Breast epithelium (tissue), 4 donors: ENCODE measurements around the gene TIE1. TPM values are rescaled to one million over a fixed set of nuclear protein-coding genes. Genes with fewer than 3 reads are reported as not detected.

ENCODE experiments used
- DNase-seq, 2 donors: peaks; one replicate each; pipeline ENCODE4 v3.0.0-alpha.2; 2019; ENCODE audit warnings: low spot score in 2 of 2
- H3K27ac ChIP-seq, 2 donors: fragments of 200-600 bp; sonication (generic) in 1 of 2; one replicate each; pipeline ENCODE4 v1.5.1; 2016 to 2019; ENCODE audit warnings: mild to moderate bottlenecking in 1 of 2
- H3K27me3 ChIP-seq, 2 donors: fragments of 200-600 bp; sonication (generic) in 1 of 2; one replicate each; pipeline versions ENCODE4 v1.5.1 to v1.6.0; 2017 to 2019; ENCODE audit warnings: control low read depth in 1 of 2, mild to moderate bottlenecking in 1 of 2
- H3K36me3 ChIP-seq: fragments of 200-600 bp; one replicate; pipeline ENCODE4 v1.5.1; 2019
- H3K4me1 ChIP-seq, 2 donors: fragments of 200-600 bp; sonication (generic); one replicate each; pipeline ENCODE4 v1.5.1; 2016 to 2019; ENCODE audit warnings: control low read depth in 1 of 2
- H3K4me3 ChIP-seq, 3 donors: fragments of 200-600 bp; sonication (generic); 1 replicate in 2 of 3; 2 replicates in 1 of 3; pipeline ENCODE4 v1.5.1; 2016 to 2019; ENCODE audit warnings: mild to moderate bottlenecking in 3 of 3, moderate library complexity in 2 of 3
- H3K9me3 ChIP-seq, 2 donors: fragments of 200-600 bp; sonication (generic) in 1 of 2; one replicate each; pipeline ENCODE4 v1.5.1; 2016 to 2019; ENCODE audit warnings: control low read depth in 1 of 2
- POLR2A ChIP-seq: fragments of 450-650 bp; IDR thresholded peaks from one replicate; pipeline ENCODE4 v1.6.1; 2016; ENCODE audit warnings: antibody characterized with exemption, mild to moderate bottlenecking, moderate library complexity
- POLR2AphosphoS5 ChIP-seq, 3 donors: sonication (generic); formaldehyde crosslinking; IDR thresholded peaks; one replicate each; pipeline ENCODE4 v1.6.1; 2017; ENCODE audit warnings: antibody characterized with exemption in 3 of 3
- intact Hi-C: fragments of 100-400 bp; cut with DNase I; formaldehyde crosslinking; loops from one replicate; pipeline ENCODE4 v1.15.1; 2023; ENCODE audit warnings: low total_unique reads
- total RNA-seq, 3 donors: library from RNA; depleted of rRNA; stranded (reverse); fragments of >200 nt; gene quantifications; one replicate each; pipeline ENCODE4 v1.1.0, GENCODE V29; 2016
- TF ChIP-seq, protein P1 (sequence below), 3 donors: fragments of 450-650 bp; IDR thresholded peaks; one replicate each; pipeline ENCODE4 v1.5.1; 2016 to 2017; ENCODE audit warnings: antibody characterized with exemption in 3 of 3, mild to moderate bottlenecking in 3 of 3, moderate library complexity in 3 of 3

Gene TIE1
- total RNA-seq, 3 donors from 2014 or later, result 9.4 to 39.0 (median 24.2) TPM

GRCh38 chr1:43319766-43320165 lies 19.0 kb downstream of the TIE1 start:
- no peaks in the 10 kb centered on the region for H3K36me3 ChIP-seq
- intact Hi-C loops, result no loop called here
- H3K9me3 ChIP-seq, result peaks cover 0 to 4% of the 10 kb centered on the region in 2 donors
- no peak overlapping the region for H3K4me3 ChIP-seq
- TF ChIP-seq POLR2A (no peak), POLR2AphosphoS5 (IDR thresholded peaks at IDR 0.05) (no peak)
- TF ChIP-seq, protein P1, sequence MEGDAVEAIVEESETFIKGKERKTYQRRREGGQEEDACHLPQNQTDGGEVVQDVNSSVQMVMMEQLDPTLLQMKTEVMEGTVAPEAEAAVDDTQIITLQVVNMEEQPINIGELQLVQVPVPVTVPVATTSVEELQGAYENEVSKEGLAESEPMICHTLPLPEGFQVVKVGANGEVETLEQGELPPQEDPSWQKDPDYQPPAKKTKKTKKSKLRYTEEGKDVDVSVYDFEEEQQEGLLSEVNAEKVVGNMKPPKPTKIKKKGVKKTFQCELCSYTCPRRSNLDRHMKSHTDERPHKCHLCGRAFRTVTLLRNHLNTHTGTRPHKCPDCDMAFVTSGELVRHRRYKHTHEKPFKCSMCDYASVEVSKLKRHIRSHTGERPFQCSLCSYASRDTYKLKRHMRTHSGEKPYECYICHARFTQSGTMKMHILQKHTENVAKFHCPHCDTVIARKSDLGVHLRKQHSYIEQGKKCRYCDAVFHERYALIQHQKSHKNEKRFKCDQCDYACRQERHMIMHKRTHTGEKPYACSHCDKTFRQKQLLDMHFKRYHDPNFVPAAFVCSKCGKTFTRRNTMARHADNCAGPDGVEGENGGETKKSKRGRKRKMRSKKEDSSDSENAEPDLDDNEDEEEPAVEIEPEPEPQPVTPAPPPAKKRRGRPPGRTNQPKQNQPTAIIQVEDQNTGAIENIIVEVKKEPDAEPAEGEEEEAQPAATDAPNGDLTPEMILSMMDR (IDR thresholded peaks at IDR 0.05), result no peak
- no peaks in the 10 kb centered on the region for H3K4me1 ChIP-seq
- peak in 1 of 2 donors; percentile 34 for DNase-seq
- no peaks in the 10 kb centered on the region for H3K27me3 ChIP-seq
- H3K27ac ChIP-seq, result no peak overlapping the region

- TF ChIP-seq POLR2AphosphoS5 (IDR thresholded peaks at IDR 0.05) (no peak), POLR2A (no peak)
- TF ChIP-seq, protein P1 (IDR thresholded peaks at IDR 0.05), result no peak
- no peak overlapping the region for H3K4me3 ChIP-seq
- peaks cover 0 to 4% of the 10 kb centered on the region in 2 donors for H3K9me3 ChIP-seq
- H3K27me3 ChIP-seq, result no peaks in the 10 kb centered on the region
- DNase-seq, result peak in 1 of 2 donors; percentile 24
- no peaks in the 10 kb centered on the region for H3K36me3 ChIP-seq
- intact Hi-C loops, result no loop called here
- H3K27ac ChIP-seq, result no peak overlapping the region
- no peaks in the 10 kb centered on the region for H3K4me1 ChIP-seq
Observed at GRCh38 chr1:43321331-43321891, 20.6 kb downstream of the TIE1 start.

GRCh38 chr1:43322506-43322905 lies 21.7 kb downstream of the TIE1 start:
- Histone ChIP-seq H3K4me3 (no peak overlapping the region), H3K36me3 (no peaks in the 10 kb centered on the region), H3K27me3 (no peaks in the 10 kb centered on the region), H3K27ac (no peak overlapping the region), H3K9me3 (peaks cover 0 to 4% of the 10 kb centered on the region in 2 donors), H3K4me1 (no peaks in the 10 kb centered on the region)
- no peak for DNase-seq
- intact Hi-C loops, result no loop called here
- TF ChIP-seq POLR2A (no peak), POLR2AphosphoS5 (IDR thresholded peaks at IDR 0.05) (no peak)
- TF ChIP-seq, protein P1 (IDR thresholded peaks at IDR 0.05), result no peak

DNA sequence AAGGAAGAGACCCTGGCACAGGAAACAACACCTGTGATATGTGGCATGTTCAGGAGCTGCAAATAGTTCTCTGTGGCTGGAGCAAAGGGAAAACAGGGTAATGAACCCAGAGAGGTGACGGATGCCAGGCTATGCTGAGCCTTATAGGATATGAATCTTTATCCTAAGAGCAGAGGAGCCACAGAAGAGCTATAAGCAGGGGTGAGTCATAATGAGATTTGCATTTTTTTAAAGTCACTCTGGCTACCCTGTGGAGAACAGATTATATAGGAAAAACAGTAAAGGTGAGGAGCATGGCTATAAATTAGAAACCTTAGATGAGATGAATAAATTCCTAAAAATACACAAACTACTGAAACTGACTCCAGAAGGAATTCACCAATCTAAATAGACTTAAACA lies 24.0 kb downstream of the TIE1 start:
- no peaks in the 10 kb centered on the region for H3K27me3 ChIP-seq
- H3K27ac ChIP-seq, result no peak overlapping the region
- H3K9me3 ChIP-seq, result peaks cover 0 to 4% of the 10 kb centered on the region in 2 donors
- no peaks in the 10 kb centered on the region for H3K36me3 ChIP-seq
- H3K4me3 ChIP-seq, result no peak overlapping the region
- intact Hi-C loops, result no loop called here
- DNase-seq, result no peak
- no peaks in the 10 kb centered on the region for H3K4me1 ChIP-seq
- TF ChIP-seq POLR2AphosphoS5 (IDR thresholded peaks at IDR 0.05), result no peak
- TF ChIP-seq, protein P1 (IDR thresholded peaks at IDR 0.05), result no peak
- TF ChIP-seq POLR2A, result no peak

DNA sequence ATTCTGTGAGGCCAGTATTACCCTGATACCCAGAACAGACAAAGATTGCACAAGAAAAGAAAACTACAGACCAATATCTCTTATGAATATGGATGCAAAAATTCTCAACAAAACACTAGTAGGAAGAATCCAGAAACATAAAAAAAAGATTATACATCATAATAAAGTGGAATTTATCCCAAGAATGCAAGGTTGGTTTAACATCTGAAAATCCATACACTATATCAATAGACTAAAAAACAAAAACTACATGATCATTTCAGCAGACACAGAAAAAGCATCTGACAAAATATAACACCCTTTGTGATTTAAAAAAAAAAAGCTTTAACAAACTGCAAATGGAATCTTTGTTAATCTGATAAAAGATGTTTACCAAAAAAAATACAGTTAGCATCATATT lies 24.6 kb downstream of the TIE1 start:
- TF ChIP-seq, protein P1 (IDR thresholded peaks at IDR 0.05), result no peak
- TF ChIP-seq POLR2A (no peak), POLR2AphosphoS5 (IDR thresholded peaks at IDR 0.05) (no peak)
- Histone ChIP-seq H3K4me3 (no peak overlapping the region), H3K4me1 (no peaks in the 10 kb centered on the region), H3K27ac (no peak overlapping the region), H3K9me3 (peaks cover 0 to 4% of the 10 kb centered on the region in 2 donors), H3K36me3 (no peaks in the 10 kb centered on the region), H3K27me3 (no peaks in the 10 kb centered on the region)
- DNase-seq, result no peak
- intact Hi-C loops, result no loop called here
